ENCODE data around the gene USP19. TPM values are rescaled to one million over a fixed set of nuclear protein-coding genes. Genes with fewer than 3 reads are reported as not detected.

Gene USP19
- total RNA-seq, 1 donor from 2014 or later, result 81.1 TPM

DNA sequence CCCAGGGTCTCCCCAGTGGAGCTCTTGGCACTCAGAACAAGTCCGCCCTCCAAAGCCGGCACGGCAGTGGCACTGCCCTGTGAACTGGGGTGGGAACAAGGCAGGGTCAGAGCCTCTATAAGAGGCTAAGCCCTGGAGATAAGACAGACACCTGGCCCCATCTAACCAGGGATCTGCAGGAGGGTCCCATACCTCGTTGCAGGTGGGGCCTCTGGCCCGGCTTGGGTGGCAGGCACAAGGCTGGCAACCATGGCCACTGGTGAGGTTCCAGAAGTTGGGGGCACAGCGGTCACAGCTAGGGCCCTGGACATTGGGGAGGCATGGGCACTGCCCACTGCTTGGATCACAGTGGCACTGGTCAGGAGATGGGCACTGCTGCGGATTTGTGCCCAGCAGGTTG lies 3.6 kb upstream of the USP19 start:
- Mint-ChIP-seq H3K27ac (no peak overlapping the region), H3K9me3 (ENCODE audit: low read depth) (no peaks in the 10 kb centered on the region), H3K27me3 (no peaks in the 10 kb centered on the region), H3K4me1 (ENCODE audit: low read depth) (peaks cover 5% of the 10 kb centered on the region), H3K4me3 (ENCODE audit: low read depth) (no peak overlapping the region), H3K36me3 (ENCODE audit: insufficient read depth) (peaks cover 5% of the 10 kb centered on the region)
- no peak for DNase-seq (ENCODE audit: low spot score, unreplicated experiment)
- TF ChIP-seq, protein P1, sequence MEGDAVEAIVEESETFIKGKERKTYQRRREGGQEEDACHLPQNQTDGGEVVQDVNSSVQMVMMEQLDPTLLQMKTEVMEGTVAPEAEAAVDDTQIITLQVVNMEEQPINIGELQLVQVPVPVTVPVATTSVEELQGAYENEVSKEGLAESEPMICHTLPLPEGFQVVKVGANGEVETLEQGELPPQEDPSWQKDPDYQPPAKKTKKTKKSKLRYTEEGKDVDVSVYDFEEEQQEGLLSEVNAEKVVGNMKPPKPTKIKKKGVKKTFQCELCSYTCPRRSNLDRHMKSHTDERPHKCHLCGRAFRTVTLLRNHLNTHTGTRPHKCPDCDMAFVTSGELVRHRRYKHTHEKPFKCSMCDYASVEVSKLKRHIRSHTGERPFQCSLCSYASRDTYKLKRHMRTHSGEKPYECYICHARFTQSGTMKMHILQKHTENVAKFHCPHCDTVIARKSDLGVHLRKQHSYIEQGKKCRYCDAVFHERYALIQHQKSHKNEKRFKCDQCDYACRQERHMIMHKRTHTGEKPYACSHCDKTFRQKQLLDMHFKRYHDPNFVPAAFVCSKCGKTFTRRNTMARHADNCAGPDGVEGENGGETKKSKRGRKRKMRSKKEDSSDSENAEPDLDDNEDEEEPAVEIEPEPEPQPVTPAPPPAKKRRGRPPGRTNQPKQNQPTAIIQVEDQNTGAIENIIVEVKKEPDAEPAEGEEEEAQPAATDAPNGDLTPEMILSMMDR (IDR thresholded peaks at IDR 0.05; ENCODE audit: unreplicated experiment), result no peak

DNA sequence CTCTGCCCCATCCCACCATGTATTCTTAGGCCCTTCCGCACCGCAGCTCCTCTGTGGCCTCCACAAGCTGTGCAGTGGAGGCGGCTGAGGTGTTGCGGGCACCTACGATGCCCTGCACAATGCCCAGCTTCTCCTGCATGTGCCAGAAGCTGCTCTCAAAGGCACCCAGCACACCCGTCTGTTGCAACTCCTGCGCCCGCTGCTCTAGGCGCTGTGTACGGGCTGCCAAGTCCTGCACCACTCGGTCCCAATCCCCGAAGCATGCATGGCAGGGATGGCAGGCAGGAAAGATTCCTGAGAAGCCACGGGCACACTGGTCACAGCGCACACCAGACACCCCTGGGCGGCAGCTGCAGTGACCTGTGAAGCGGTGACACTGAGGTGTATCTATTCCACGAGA lies 3.1 kb upstream of the USP19 start:
- TF ChIP-seq, protein P1 (IDR thresholded peaks at IDR 0.05; ENCODE audit: unreplicated experiment), result no peak
- H3K9me3 Mint-ChIP-seq (ENCODE audit: low read depth), result no peaks in the 10 kb centered on the region
- H3K27ac Mint-ChIP-seq, result no peak overlapping the region
- peaks cover 5% of the 10 kb centered on the region for H3K36me3 Mint-ChIP-seq (ENCODE audit: insufficient read depth)
- no peaks in the 10 kb centered on the region for H3K27me3 Mint-ChIP-seq
- H3K4me1 Mint-ChIP-seq (ENCODE audit: low read depth), result peaks cover 5% of the 10 kb centered on the region
- no peak overlapping the region for H3K4me3 Mint-ChIP-seq (ENCODE audit: low read depth)
- no peak for DNase-seq (ENCODE audit: low spot score, unreplicated experiment)

DNA sequence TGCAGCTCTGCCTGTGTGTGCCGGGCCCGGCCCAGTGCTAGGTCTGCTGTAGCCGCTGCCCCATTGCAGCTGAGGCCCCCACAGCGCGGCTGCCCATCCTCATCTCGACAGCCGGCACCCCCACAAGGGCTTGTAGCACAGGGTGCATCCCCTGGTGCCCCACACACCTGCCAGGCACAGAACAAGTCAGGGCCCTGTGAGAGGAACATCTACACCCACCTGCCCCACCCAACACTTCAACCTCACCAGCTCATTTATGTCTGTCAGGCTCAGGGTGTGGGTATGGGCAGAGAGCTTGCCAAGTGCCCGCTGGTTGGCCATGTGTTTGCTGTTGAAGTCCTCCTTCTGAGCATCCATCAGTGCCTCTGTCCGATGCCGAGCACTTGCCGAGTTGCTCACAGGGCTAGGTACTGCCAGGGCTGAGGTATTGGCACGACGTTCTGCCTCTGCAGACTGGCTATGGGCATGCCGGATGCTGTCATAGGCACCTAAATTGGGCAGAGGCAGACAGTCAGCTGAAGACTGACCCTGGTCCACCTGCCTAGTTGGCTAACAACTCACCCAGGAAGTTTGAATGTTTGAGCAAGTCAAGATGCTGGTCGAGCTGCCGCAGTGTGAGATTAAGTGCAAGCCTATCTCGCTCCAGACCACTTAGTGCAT lies 2.4 kb upstream of the USP19 start:
- H3K27ac Mint-ChIP-seq, result no peak overlapping the region
- H3K27me3 Mint-ChIP-seq, result no peaks in the 10 kb centered on the region
- no peak for DNase-seq (ENCODE audit: low spot score, unreplicated experiment)
- peaks cover 5% of the 10 kb centered on the region for H3K36me3 Mint-ChIP-seq (ENCODE audit: insufficient read depth)
- TF ChIP-seq, protein P1 (IDR thresholded peaks at IDR 0.05; ENCODE audit: unreplicated experiment), result no peak
- no peaks in the 10 kb centered on the region for H3K9me3 Mint-ChIP-seq (ENCODE audit: low read depth)
- H3K4me1 Mint-ChIP-seq (ENCODE audit: low read depth), result peaks cover 5% of the 10 kb centered on the region
- no peak overlapping the region for H3K4me3 Mint-ChIP-seq (ENCODE audit: low read depth)

GRCh38 chr3:49122451-49122850 lies 1.8 kb upstream of the USP19 start:
- TF ChIP-seq, protein P1 (IDR thresholded peaks at IDR 0.05; ENCODE audit: unreplicated experiment), result no peak
- Mint-ChIP-seq H3K4me3 (ENCODE audit: low read depth) (peak overlapping the region; percentile 45), H3K27me3 (no peaks in the 10 kb centered on the region), H3K4me1 (ENCODE audit: low read depth) (peaks cover 5% of the 10 kb centered on the region), H3K9me3 (ENCODE audit: low read depth) (no peaks in the 10 kb centered on the region), H3K27ac (no peak overlapping the region), H3K36me3 (ENCODE audit: insufficient read depth) (peaks cover 8% of the 10 kb centered on the region)
- DNase-seq (ENCODE audit: low spot score, unreplicated experiment), result no peak

DNA sequence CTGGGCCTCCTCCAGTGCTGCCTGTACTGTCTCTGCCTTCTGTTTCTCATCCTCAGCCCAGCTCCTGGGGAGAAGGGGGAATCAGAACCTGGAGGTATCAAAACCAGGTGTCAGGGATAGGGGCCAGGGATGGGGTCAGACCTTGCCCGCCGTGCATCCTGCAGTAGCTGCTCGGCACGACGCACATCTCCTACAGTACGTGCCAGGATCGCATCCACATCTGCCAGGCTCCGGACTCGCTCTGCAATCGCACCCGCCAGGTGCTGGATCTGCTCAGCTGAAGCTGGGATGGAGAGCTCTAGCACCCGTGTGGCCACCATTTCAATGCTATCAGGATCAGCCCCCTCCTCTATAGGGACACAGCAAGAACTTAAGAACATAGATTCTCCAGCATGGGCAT lies 1.4 kb upstream of the USP19 start:
- peaks cover 8% of the 10 kb centered on the region for H3K36me3 Mint-ChIP-seq (ENCODE audit: insufficient read depth)
- H3K4me3 Mint-ChIP-seq (ENCODE audit: low read depth), result peak overlapping the region; percentile 45
- no peak for DNase-seq (ENCODE audit: low spot score, unreplicated experiment)
- H3K27ac Mint-ChIP-seq, result peak overlapping the region; percentile 71
- no peaks in the 10 kb centered on the region for H3K27me3 Mint-ChIP-seq
- peaks cover 5% of the 10 kb centered on the region for H3K4me1 Mint-ChIP-seq (ENCODE audit: low read depth)
- H3K9me3 Mint-ChIP-seq (ENCODE audit: low read depth), result no peaks in the 10 kb centered on the region
- TF ChIP-seq, protein P1 (IDR thresholded peaks at IDR 0.05; ENCODE audit: unreplicated experiment), result no peak

Measured in progenitor cell of endocrine pancreas (in vitro differentiated cells).